Neutrophil (primary cell): ENCODE results near the gene LYRM2.

Experiments
- H3K27ac ChIP-seq: fragments of 200-600 bp; sonication (generic); 2 replicates; pipeline ENCODE4 v1.5.1; 2016; ENCODE audit warnings: mild to moderate bottlenecking, moderate library complexity
- H3K27me3 ChIP-seq: fragments of 200-600 bp; sonication (generic); 2 replicates; pipeline ENCODE4 v1.6.0; 2016; ENCODE audit warnings: mild to moderate bottlenecking
- H3K36me3 ChIP-seq: fragments of 200-600 bp; sonication (generic); 2 replicates; pipeline ENCODE4 v1.5.1; 2017
- H3K4me1 ChIP-seq, 2 experiments: fragments of 200-600 bp in 1 of 2; sonication (generic) in 1 of 2; 1 replicate in 1 of 2; 2 replicates in 1 of 2; pipeline versions ENCODE4 v1.5.1 to v1.6.1; 2013 to 2016; ENCODE audit warnings: low read depth in 1 of 2, low read length in 1 of 2, mild to moderate bottlenecking in 1 of 2, moderate library complexity in 1 of 2; ENCODE audit not compliant: control insufficient read depth in 1 of 2, insufficient read depth in 1 of 2
- H3K4me3 ChIP-seq, 2 experiments: fragments of 200-600 bp in 1 of 2; sonication (generic) in 1 of 2; 1 replicate in 1 of 2; 2 replicates in 1 of 2; pipeline ENCODE4 v1.5.1; 2013 to 2016; ENCODE audit warnings: low read depth in 1 of 2, low read length in 1 of 2, mild to moderate bottlenecking in 1 of 2, moderate library complexity in 1 of 2
- H3K9me3 ChIP-seq: fragments of 200-600 bp; sonication (generic); 2 replicates; pipeline ENCODE4 v1.5.1; 2016
- TF ChIP-seq, protein P1 (sequence below): fragments of 200-600 bp; sonication (generic); IDR thresholded peaks from 2 replicates; pipeline ENCODE4 v1.5.1; 2016; ENCODE audit warnings: antibody characterized with exemption

Gene LYRM2

DNA sequence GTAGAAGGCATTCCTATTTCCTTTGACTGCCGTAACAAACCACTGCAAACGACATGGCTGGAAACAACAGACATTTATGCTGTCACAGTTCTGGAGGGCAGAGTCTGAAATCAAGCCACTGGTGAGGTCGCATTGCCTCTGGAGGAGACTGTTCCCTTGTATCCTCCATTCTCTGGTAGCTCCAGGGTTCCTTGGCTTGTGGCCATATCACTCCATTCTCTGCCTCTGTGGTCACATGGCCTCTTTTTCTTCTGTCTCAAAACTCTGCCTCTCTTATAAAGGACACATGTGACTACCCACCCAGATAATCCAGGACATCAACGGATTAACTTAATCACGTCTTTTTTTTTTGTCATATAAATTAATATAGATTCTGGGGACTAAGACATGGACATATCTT lies 84.4 kb downstream of the LYRM2 start:
- Histone ChIP-seq H3K27ac (no peak overlapping the region), H3K4me3 (no peak overlapping the region), H3K27me3 (no peaks in the 10 kb centered on the region), H3K4me1 (no peaks in the 10 kb centered on the region), H3K36me3 (no peaks in the 10 kb centered on the region), H3K9me3 (no peaks in the 10 kb centered on the region)
- TF ChIP-seq, protein P1, sequence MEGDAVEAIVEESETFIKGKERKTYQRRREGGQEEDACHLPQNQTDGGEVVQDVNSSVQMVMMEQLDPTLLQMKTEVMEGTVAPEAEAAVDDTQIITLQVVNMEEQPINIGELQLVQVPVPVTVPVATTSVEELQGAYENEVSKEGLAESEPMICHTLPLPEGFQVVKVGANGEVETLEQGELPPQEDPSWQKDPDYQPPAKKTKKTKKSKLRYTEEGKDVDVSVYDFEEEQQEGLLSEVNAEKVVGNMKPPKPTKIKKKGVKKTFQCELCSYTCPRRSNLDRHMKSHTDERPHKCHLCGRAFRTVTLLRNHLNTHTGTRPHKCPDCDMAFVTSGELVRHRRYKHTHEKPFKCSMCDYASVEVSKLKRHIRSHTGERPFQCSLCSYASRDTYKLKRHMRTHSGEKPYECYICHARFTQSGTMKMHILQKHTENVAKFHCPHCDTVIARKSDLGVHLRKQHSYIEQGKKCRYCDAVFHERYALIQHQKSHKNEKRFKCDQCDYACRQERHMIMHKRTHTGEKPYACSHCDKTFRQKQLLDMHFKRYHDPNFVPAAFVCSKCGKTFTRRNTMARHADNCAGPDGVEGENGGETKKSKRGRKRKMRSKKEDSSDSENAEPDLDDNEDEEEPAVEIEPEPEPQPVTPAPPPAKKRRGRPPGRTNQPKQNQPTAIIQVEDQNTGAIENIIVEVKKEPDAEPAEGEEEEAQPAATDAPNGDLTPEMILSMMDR: no peak

DNA sequence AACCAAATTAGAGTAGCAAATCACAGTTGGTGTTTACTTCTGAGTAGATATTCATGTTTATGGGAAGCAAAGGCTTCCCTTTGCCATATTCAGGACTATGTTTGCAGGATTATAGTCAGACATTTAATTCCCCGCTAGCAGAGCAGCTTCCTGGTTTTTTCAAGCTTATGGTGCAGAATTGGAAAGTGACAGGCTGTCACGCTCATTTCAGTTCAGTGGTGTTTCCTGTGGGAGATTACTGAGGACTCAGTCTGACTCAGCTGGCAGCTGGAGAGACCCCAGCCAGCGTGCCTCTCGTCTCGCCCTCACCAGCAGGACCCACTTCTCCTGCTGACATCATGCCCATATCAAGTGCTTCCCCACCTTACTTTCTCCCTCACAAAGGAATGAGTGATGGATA lies 85.1 kb downstream of the LYRM2 start:
- Histone ChIP-seq H3K4me1 (no peaks in the 10 kb centered on the region), H3K27me3 (no peaks in the 10 kb centered on the region), H3K36me3 (no peaks in the 10 kb centered on the region), H3K27ac (no peak overlapping the region), H3K4me3 (no peak overlapping the region), H3K9me3 (no peaks in the 10 kb centered on the region)
- TF ChIP-seq, protein P1: no peak

DNA sequence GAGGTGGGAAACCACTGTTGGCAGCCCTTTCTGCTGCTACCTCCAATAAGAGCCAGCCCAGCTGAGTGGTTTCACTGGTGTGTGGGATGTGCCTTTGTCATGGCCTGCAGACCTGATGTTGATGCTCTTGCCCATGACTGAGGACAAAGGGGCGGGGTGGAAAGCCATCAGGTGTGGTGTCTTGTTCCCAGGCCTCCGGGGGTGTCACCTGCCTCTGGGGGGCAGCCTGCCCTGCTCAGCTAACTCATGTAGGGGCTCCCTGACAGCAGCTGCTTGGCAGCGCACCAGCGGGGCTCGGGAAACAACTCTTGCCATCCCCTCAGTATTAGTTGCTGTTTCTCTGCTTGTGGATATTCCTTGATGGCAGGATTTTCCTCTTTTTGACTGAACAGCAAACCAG lies 91.3 kb downstream of the LYRM2 start:
- Histone ChIP-seq H3K27me3 (no peaks in the 10 kb centered on the region), H3K4me3 (no peak overlapping the region), H3K4me1 (no peaks in the 10 kb centered on the region), H3K9me3 (no peaks in the 10 kb centered on the region), H3K27ac (no peak overlapping the region), H3K36me3 (no peaks in the 10 kb centered on the region)
- TF ChIP-seq, protein P1: no peak

DNA sequence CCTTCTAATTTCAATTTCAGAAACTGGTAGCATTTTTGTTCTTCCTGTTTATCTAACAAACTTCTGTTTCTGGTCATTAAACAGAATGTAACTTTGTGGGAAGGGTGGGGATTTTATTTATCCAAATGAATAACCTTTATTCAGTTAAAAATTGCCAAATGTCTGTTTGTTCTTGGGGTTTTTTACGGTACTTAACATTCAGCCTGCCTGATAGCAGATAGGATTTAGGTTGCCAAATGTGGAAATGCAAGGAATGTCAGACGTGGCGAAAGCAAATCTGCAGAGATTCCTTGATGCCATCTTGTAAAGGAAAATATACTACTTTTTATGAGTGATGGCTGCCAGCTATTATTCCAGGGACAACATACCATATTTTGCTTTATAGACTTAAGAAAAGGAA lies 95.7 kb downstream of the LYRM2 start:
- TF ChIP-seq, protein P1: no peak
- H3K9me3 ChIP-seq: no peaks in the 10 kb centered on the region
- no peaks in the 10 kb centered on the region for H3K4me1 ChIP-seq
- no peaks in the 10 kb centered on the region for H3K36me3 ChIP-seq
- no peak overlapping the region for H3K27ac ChIP-seq
- no peak overlapping the region for H3K4me3 ChIP-seq
- no peaks in the 10 kb centered on the region for H3K27me3 ChIP-seq

DNA sequence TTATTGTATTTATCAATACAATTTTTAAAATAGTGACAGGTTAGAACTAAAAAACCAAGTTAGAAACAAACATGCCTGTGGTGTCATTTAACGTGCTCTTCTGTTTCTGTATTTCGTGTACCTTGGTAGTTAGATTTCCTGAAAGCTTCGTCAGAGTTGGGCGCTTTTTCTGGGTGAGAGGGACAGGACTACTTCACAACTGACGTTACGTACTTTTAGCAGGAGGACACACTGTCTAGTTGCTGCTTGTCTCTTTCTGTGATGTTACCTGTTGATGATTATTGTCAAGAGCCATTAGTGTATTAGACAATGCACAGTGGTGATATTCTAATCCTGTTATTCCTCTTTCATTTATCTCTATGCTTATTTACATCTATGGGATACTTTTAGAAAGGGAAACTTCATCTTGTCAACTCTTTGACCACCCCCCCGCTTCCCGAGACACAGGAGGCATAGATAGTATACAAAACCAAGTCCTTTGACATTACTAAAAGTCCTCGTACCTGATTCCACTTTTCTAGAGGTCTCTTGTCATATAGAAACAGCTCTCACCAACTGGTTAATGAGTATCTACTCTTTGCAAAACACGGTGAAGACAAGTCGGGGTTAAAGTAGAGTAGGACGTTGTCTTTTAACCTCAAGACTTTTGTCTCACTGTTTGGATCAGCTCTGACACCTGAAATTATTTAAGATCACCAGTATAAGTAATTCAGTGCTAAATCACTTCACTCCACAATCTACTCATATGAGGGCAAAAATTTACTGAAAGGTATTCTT lies 96.3 kb downstream of the LYRM2 start:
- H3K27me3 ChIP-seq: no peaks in the 10 kb centered on the region
- H3K36me3 ChIP-seq: no peaks in the 10 kb centered on the region
- TF ChIP-seq, protein P1: no peak
- no peak overlapping the region for H3K4me3 ChIP-seq
- no peaks in the 10 kb centered on the region for H3K9me3 ChIP-seq
- H3K4me1 ChIP-seq: no peaks in the 10 kb centered on the region
- no peak overlapping the region for H3K27ac ChIP-seq
